GM18870 (cell line): Measurements from ENCODE around the gene NTNG1.

Source experiments
- ATAC-seq: cut with Tn5 transposase; IDR thresholded peaks from one replicate; pipeline ENCODE4 v1.9.1; 2021; ENCODE audit warnings: moderate library complexity; ENCODE audit not compliant: unreplicated experiment

NTNG1 gene

GRCh38 chr1:107443860-107444259, 303.0 kb downstream of the NTNG1 start:
- no peak for ATAC-seq

GRCh38 chr1:107444302-107444701, 303.5 kb downstream of the NTNG1 start:
- no peak for ATAC-seq

- ATAC-seq = no peak
Measured at GRCh38 chr1:107449326-107449725, 308.5 kb downstream of the NTNG1 start.

- ATAC-seq = peak; percentile 71
Measured at GRCh38 chr1:107450899-107451664, 310.2 kb downstream of the NTNG1 start.

- ATAC-seq = peak; percentile 43
Measured at GRCh38 chr1:107451715-107452114, 310.9 kb downstream of the NTNG1 start.

- no peak for ATAC-seq
Measured at GRCh38 chr1:107454791-107455190, 314.0 kb downstream of the NTNG1 start.

- ATAC-seq = no peak
Measured at GRCh38 chr1:107457989-107458388, 317.1 kb downstream of the NTNG1 start.

GRCh38 chr1:107459204-107459904, 318.5 kb downstream of the NTNG1 start:
- peak; percentile 46 for ATAC-seq

GRCh38 chr1:107460035-107460434, 319.2 kb downstream of the NTNG1 start:
- ATAC-seq = peak; percentile 59

- ATAC-seq = no peak
Measured at GRCh38 chr1:107464827-107465226, 324.0 kb downstream of the NTNG1 start.

- ATAC-seq = no peak
Measured at GRCh38 chr1:107467286-107467685, 326.4 kb downstream of the NTNG1 start.

GRCh38 chr1:107467811-107468210, 327.0 kb downstream of the NTNG1 start:
- ATAC-seq = no peak

GRCh38 chr1:107473065-107473464, 332.2 kb downstream of the NTNG1 start:
- peak; percentile 55 for ATAC-seq

- ATAC-seq = peak; percentile 87
Measured at GRCh38 chr1:107474877-107475612, 334.2 kb downstream of the NTNG1 start.

GRCh38 chr1:107477233-107477632, 336.4 kb downstream of the NTNG1 start:
- no peak for ATAC-seq

- ATAC-seq = no peak
Measured at GRCh38 chr1:107479865-107480350, 339.1 kb downstream of the NTNG1 start.

GRCh38 chr1:107480548-107481415, 339.9 kb downstream of the NTNG1 start:
- ATAC-seq = no peak

- ATAC-seq = no peak
Measured at GRCh38 chr1:107481756-107482384, 341.0 kb downstream of the NTNG1 start.

GRCh38 chr1:107483949-107484348, 343.1 kb downstream of the NTNG1 start:
- no peak for ATAC-seq

GRCh38 chr1:107486349-107486748, 345.5 kb downstream of the NTNG1 start:
- ATAC-seq = no peak
